HEK293 (cell line): ENCODE results near the gene C17orf50.
A peak's percentile ranks its signal among the peaks of the same experiment; 100 is the strongest.

Experiments
- BCL11A ChIP-seq: fragments of 450-650 bp; formaldehyde crosslinking; IDR thresholded peaks from 2 replicates; pipeline ENCODE4 v1.5.1; 2016; ENCODE audit warnings: low read depth, missing biosample characterization, missing genetic modification characterization
- HOXC10 ChIP-seq: sonication (generic); formaldehyde crosslinking; IDR thresholded peaks from 2 replicates; pipeline ENCODE4 v1.8.1; 2023; ENCODE audit warnings: mild to moderate bottlenecking, missing genetic modification reagents
- SETDB1 ChIP-seq: IDR thresholded peaks from one replicate; pipeline ENCODE4 v1.6.1; 2017; ENCODE audit warnings: mild to moderate bottlenecking, low read length, moderate library complexity, mixed read lengths; ENCODE audit not compliant: insufficient read length
- TCF7L2 ChIP-seq: IDR thresholded peaks from 2 replicates; pipeline ENCODE4 v1.6.1; 2011; ENCODE audit warnings: low read depth, mild to moderate bottlenecking, inconsistent platforms, low read length, moderate library complexity, borderline replicate concordance
- YY1 ChIP-seq: fragments of 450-650 bp; formaldehyde crosslinking; IDR thresholded peaks from 2 replicates; pipeline ENCODE4 v1.5.1; 2018; ENCODE audit warnings: missing biosample characterization, missing genetic modification characterization
- ZBTB21 ChIP-seq: fragments of 450-650 bp; formaldehyde crosslinking; IDR thresholded peaks from 2 replicates; pipeline ENCODE4 v1.5.1; 2017; ENCODE audit warnings: missing biosample characterization, missing genetic modification characterization
- ZBTB48 ChIP-seq: fragments of 450-650 bp; formaldehyde crosslinking; IDR thresholded peaks from 2 replicates; pipeline ENCODE4 v1.5.1; 2016; ENCODE audit warnings: missing biosample characterization, missing genetic modification characterization
- ZBTB7A ChIP-seq: fragments of 450-650 bp; formaldehyde crosslinking; IDR thresholded peaks from 2 replicates; pipeline ENCODE4 v1.5.1; 2016; ENCODE audit warnings: low read depth, missing biosample characterization, missing genetic modification characterization
- ZFP3 ChIP-seq: fragments of 450-650 bp; formaldehyde crosslinking; IDR thresholded peaks from 2 replicates; pipeline ENCODE4 v1.5.1; 2016; ENCODE audit warnings: low read depth, missing biosample characterization, missing genetic modification characterization
- ZNF146 ChIP-seq: fragments of 450-650 bp; formaldehyde crosslinking; IDR thresholded peaks from 2 replicates; pipeline ENCODE4 v1.5.1; 2016; ENCODE audit warnings: missing biosample characterization, missing genetic modification characterization
- ZNF184 ChIP-seq: fragments of 450-650 bp; IDR thresholded peaks from 2 replicates; pipeline ENCODE4 v1.5.1; 2018; ENCODE audit warnings: missing biosample characterization, mild to moderate bottlenecking, missing genetic modification characterization
- ZNF292 ChIP-seq: fragments of 450-650 bp; formaldehyde crosslinking; IDR thresholded peaks from 2 replicates; pipeline ENCODE4 v1.5.1; 2016; ENCODE audit warnings: low read depth, missing biosample characterization, missing genetic modification characterization, borderline replicate concordance
- ZNF311 ChIP-seq: fragments of 450-650 bp; formaldehyde crosslinking; IDR thresholded peaks from 2 replicates; pipeline ENCODE4 v1.5.1; 2017; ENCODE audit warnings: missing biosample characterization, missing genetic modification characterization, borderline replicate concordance
- ZNF510 ChIP-seq: fragments of 450-650 bp; formaldehyde crosslinking; IDR thresholded peaks from 2 replicates; pipeline ENCODE4 v1.5.1; 2018; ENCODE audit warnings: mild to moderate bottlenecking, missing genetic modification characterization, missing biosample characterization; ENCODE audit not compliant: insufficient replicate concordance
- ZNF521 ChIP-seq: fragments of 450-650 bp; formaldehyde crosslinking; IDR thresholded peaks from 2 replicates; pipeline ENCODE4 v1.5.1; 2017; ENCODE audit warnings: missing biosample characterization, mild to moderate bottlenecking, missing genetic modification characterization
- ZNF600 ChIP-seq: fragments of 450-650 bp; formaldehyde crosslinking; IDR thresholded peaks from 2 replicates; pipeline ENCODE4 v1.5.1; 2016; ENCODE audit warnings: missing biosample characterization, missing genetic modification characterization
- ZNF654 ChIP-seq: fragments of 450-650 bp; formaldehyde crosslinking; IDR thresholded peaks from 2 replicates; pipeline ENCODE4 v1.5.1; 2016; ENCODE audit warnings: low read depth, missing biosample characterization, missing genetic modification characterization
- ZNF776 ChIP-seq: fragments of 450-650 bp; formaldehyde crosslinking; IDR thresholded peaks from 2 replicates; pipeline ENCODE4 v1.5.0; 2017; ENCODE audit warnings: missing biosample characterization, missing genetic modification characterization, borderline replicate concordance
- TF ChIP-seq, protein P1 (sequence below): fragments of 450-650 bp; IDR thresholded peaks from 2 replicates; pipeline ENCODE4 v1.5.1; 2018; ENCODE audit warnings: missing biosample characterization, mild to moderate bottlenecking, missing genetic modification characterization
- TF ChIP-seq, protein P2 (sequence below): fragments of 450-650 bp; formaldehyde crosslinking; IDR thresholded peaks from 2 replicates; pipeline ENCODE4 v1.5.1; 2016; ENCODE audit warnings: missing biosample characterization, missing genetic modification characterization
- TF ChIP-seq, protein P3 (sequence below): fragments of 450-650 bp; formaldehyde crosslinking; IDR thresholded peaks from 2 replicates; pipeline ENCODE4 v1.5.1; 2016; ENCODE audit warnings: missing biosample characterization, missing genetic modification characterization
- TF ChIP-seq, protein P4 (sequence below): fragments of 450-650 bp; formaldehyde crosslinking; IDR thresholded peaks from 2 replicates; pipeline ENCODE4 v1.5.1; 2016; ENCODE audit warnings: missing biosample characterization, missing genetic modification characterization
- TF ChIP-seq, protein P5 (sequence below): fragments of 450-650 bp; formaldehyde crosslinking; IDR thresholded peaks from 2 replicates; pipeline ENCODE4 v1.5.1; 2017; ENCODE audit warnings: missing biosample characterization, missing genetic modification characterization
- TF ChIP-seq, protein P6 (sequence below): IDR thresholded peaks from 2 replicates; pipeline ENCODE4 v1.6.1; 2011; ENCODE audit warnings: mild to moderate bottlenecking, low read depth, low read length, borderline replicate concordance

Gene C17orf50

DNA sequence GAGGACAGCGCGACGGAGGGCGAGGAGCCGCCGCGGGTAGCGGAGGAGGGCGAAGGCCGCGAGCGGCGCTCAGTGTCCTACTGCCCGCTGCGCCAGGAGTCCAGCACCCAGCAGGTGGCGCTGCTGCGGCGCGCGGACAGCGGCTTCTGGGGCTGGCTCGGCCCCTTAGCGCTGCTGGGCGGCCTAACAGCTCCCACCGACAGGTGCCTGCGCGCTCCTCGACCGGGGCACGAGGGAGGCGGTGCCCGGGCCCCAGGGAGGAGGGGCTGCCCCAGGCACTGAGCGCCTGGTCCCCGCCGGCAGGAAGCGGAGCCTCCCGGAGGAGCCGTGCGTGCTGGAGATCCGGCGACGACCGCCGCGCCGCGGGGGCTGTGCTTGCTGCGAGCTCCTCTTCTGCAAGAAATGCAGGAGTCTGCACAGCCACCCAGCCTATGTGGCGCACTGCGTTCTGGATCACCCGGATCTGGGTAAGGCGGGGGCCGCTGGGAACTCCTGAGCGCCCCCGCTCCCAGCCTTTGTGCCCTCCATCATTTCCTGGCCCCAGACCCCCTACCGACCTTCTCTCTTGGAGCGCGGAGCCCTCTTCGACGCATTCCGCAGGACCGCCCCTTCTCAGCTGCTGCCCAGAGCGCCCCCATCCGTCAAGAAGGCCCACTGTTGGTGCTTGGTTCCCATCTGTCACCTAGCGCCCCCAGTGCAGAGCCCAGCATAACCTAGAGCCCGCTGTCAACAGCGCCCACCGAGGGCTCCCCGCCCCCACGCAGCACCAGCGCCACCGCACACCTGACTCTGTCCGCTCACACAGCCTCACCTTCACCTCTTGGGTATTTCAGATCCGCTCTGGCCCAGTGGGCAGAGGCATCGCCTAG is 3.7 kb downstream of the C17orf50 start (continued):
- TF ChIP-seq TCF7L2 = no peak
- peak; percentile 70; the same call in 1 of the 2 replicates for TF ChIP-seq BCL11A (tag by site-specific recombination)
- peak; percentile 99 for TF ChIP-seq ZBTB48 (tag by site-specific recombination)
- TF ChIP-seq, protein P1, sequence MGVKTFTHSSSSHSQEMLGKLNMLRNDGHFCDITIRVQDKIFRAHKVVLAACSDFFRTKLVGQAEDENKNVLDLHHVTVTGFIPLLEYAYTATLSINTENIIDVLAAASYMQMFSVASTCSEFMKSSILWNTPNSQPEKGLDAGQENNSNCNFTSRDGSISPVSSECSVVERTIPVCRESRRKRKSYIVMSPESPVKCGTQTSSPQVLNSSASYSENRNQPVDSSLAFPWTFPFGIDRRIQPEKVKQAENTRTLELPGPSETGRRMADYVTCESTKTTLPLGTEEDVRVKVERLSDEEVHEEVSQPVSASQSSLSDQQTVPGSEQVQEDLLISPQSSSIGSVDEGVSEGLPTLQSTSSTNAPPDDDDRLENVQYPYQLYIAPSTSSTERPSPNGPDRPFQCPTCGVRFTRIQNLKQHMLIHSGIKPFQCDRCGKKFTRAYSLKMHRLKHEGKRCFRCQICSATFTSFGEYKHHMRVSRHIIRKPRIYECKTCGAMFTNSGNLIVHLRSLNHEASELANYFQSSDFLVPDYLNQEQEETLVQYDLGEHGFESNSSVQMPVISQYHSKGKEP = peak; percentile 66
- TF ChIP-seq ZNF521 (tag by site-specific recombination) = no peak
- peak; percentile 49 for TF ChIP-seq ZNF654 (tag by site-specific recombination)
- TF ChIP-seq ZNF776 (tag by site-specific recombination) = no peak
- peak; percentile 52; the same call in 1 of the 2 replicates for TF ChIP-seq ZBTB7A (tag by site-specific recombination)
- TF ChIP-seq ZNF146 (tag by site-specific recombination) = no peak
- peak; percentile 43; the same call in 1 of the 2 replicates for TF ChIP-seq YY1 (tag by site-specific recombination)
- TF ChIP-seq, protein P2, sequence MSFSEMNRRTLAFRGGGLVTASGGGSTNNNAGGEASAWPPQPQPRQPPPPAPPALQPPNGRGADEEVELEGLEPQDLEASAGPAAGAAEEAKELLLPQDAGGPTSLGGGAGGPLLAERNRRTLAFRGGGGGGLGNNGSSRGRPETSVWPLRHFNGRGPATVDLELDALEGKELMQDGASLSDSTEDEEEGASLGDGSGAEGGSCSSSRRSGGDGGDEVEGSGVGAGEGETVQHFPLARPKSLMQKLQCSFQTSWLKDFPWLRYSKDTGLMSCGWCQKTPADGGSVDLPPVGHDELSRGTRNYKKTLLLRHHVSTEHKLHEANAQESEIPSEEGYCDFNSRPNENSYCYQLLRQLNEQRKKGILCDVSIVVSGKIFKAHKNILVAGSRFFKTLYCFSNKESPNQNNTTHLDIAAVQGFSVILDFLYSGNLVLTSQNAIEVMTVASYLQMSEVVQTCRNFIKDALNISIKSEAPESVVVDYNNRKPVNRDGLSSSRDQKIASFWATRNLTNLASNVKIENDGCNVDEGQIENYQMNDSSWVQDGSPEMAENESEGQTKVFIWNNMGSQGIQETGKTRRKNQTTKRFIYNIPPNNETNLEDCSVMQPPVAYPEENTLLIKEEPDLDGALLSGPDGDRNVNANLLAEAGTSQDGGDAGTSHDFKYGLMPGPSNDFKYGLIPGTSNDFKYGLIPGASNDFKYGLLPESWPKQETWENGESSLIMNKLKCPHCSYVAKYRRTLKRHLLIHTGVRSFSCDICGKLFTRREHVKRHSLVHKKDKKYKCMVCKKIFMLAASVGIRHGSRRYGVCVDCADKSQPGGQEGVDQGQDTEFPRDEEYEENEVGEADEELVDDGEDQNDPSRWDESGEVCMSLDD (tag by site-specific recombination) = peak; percentile 76; the same call in 1 of the 2 replicates
- TF ChIP-seq ZFP3 (tag by site-specific recombination) = peak; percentile 95
- TF ChIP-seq HOXC10 (CRISPR knock-in tag) = 0 out of 2 replicates have a peak, but pooled peaks have one; percentile 62
- TF ChIP-seq, protein P3, sequence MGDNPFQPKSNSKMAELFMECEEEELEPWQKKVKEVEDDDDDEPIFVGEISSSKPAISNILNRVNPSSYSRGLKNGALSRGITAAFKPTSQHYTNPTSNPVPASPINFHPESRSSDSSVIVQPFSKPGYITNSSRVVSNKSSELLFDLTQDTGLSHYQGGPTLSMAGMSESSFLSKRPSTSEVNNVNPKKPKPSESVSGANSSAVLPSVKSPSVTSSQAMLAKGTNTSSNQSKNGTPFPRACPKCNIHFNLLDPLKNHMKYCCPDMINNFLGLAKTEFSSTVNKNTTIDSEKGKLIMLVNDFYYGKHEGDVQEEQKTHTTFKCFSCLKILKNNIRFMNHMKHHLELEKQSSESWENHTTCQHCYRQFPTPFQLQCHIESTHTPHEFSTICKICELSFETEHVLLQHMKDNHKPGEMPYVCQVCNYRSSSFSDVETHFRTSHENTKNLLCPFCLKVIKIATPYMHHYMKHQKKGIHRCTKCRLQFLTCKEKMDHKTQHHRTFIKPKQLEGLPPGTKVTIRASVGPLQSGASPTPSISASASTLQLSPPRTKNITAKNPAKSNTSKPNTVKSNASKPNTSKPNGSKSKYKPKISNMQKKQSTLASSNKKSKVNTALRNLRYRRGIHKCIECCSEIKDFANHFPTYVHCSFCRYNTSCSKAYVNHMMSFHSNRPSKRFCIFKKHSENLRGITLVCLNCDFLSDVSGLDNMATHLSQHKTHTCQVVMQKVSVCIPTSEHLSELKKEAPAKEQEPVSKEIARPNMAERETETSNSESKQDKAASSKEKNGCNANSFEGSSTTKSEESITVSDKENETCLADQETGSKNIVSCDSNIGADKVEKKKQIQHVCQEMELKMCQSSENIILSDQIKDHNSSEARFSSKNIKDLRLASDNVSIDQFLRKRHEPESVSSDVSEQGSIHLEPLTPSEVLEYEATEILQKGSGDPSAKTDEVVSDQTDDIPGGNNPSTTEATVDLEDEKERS (tag by site-specific recombination) = no peak
- no peak for TF ChIP-seq ZNF510 (tag by site-specific recombination)
- TF ChIP-seq ZBTB21 (tag by site-specific recombination) = 0 out of 2 replicates have a peak, but pooled peaks have one; percentile 27
- TF ChIP-seq, protein P4, sequence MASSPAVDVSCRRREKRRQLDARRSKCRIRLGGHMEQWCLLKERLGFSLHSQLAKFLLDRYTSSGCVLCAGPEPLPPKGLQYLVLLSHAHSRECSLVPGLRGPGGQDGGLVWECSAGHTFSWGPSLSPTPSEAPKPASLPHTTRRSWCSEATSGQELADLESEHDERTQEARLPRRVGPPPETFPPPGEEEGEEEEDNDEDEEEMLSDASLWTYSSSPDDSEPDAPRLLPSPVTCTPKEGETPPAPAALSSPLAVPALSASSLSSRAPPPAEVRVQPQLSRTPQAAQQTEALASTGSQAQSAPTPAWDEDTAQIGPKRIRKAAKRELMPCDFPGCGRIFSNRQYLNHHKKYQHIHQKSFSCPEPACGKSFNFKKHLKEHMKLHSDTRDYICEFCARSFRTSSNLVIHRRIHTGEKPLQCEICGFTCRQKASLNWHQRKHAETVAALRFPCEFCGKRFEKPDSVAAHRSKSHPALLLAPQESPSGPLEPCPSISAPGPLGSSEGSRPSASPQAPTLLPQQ = peak; percentile 72; the same call in 1 of the 2 replicates
- TF ChIP-seq SETDB1 = peak; percentile 78
- TF ChIP-seq, protein P5, sequence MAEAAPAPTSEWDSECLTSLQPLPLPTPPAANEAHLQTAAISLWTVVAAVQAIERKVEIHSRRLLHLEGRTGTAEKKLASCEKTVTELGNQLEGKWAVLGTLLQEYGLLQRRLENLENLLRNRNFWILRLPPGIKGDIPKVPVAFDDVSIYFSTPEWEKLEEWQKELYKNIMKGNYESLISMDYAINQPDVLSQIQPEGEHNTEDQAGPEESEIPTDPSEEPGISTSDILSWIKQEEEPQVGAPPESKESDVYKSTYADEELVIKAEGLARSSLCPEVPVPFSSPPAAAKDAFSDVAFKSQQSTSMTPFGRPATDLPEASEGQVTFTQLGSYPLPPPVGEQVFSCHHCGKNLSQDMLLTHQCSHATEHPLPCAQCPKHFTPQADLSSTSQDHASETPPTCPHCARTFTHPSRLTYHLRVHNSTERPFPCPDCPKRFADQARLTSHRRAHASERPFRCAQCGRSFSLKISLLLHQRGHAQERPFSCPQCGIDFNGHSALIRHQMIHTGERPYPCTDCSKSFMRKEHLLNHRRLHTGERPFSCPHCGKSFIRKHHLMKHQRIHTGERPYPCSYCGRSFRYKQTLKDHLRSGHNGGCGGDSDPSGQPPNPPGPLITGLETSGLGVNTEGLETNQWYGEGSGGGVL (tag by site-specific recombination) = peak; percentile 85
- TF ChIP-seq ZNF311 = no peak
- TF ChIP-seq, protein P6, sequence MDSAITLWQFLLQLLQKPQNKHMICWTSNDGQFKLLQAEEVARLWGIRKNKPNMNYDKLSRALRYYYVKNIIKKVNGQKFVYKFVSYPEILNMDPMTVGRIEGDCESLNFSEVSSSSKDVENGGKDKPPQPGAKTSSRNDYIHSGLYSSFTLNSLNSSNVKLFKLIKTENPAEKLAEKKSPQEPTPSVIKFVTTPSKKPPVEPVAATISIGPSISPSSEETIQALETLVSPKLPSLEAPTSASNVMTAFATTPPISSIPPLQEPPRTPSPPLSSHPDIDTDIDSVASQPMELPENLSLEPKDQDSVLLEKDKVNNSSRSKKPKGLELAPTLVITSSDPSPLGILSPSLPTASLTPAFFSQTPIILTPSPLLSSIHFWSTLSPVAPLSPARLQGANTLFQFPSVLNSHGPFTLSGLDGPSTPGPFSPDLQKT = no peak
- TF ChIP-seq ZNF600 (tag by site-specific recombination) = peak; percentile 92
- no peak for TF ChIP-seq ZNF292
- TF ChIP-seq ZNF184 = no peak
